H1 (cell line): ENCODE data around the gene ZNF550. TPM values are rescaled to one million over a fixed set of nuclear protein-coding genes. Genes with fewer than 3 reads are reported as not detected.

Experiments used
- CTCF ChIA-PET: fragments of 300-600 bp; sonication (Branson Sonifier 250); formaldehyde crosslinking; loops from one replicate; lab custom pipeline; 2021; ENCODE audit not compliant: partially characterized antibody; lab: Charles Lee
- POLR2A ChIA-PET: fragments of 300-600 bp; sonication (Branson Sonifier 250); formaldehyde crosslinking; loops from one replicate; lab custom pipeline; 2021; ENCODE audit warnings: inconsistent platforms; ENCODE audit not compliant: partially characterized antibody; lab: Charles Lee
- DNase-seq, 2 experiments: peaks; one replicate each; pipeline versions ENCODE4 v3.0.0 to v3.0.0-alpha.2; 2010 to 2022; ENCODE audit warnings: low spot score in 2 of 2, low read depth in 1 of 2, mixed read lengths in 1 of 2
- FAIRE-seq: peaks from 2 replicates; lab custom pipeline; 2011; peaks lifted over from hg19 to GRCh38; lab: Jason Lieb, UNC
- H2AFZ ChIP-seq: 2 replicates; pipeline ENCODE4 v1.8.1; 2012; ENCODE audit warnings: low read length, inconsistent platforms
- H2AK5ac ChIP-seq: 2 replicates; pipeline ENCODE4 v1.6.1; 2013; ENCODE audit warnings: low read depth, low read length
- H2BK120ac ChIP-seq: replicated peaks from 2 replicates; pipeline ENCODE3; 2013; ENCODE audit warnings: low read depth, low read length, inconsistent platforms
- H2BK12ac ChIP-seq: 2 replicates; pipeline ENCODE4 v1.6.1; 2013; ENCODE audit warnings: low read depth, low read length
- H2BK15ac ChIP-seq: 2 replicates; pipeline ENCODE4 v1.6.1; 2013; ENCODE audit warnings: low read length
- H2BK20ac ChIP-seq: 2 replicates; pipeline ENCODE4 v1.6.1; 2013; ENCODE audit warnings: low read length
- H2BK5ac ChIP-seq: 2 replicates; pipeline ENCODE4 v1.6.1; 2013; ENCODE audit warnings: low read depth, low read length
- H3K14ac ChIP-seq: 2 replicates; pipeline ENCODE4 v1.6.1; 2013; ENCODE audit warnings: inconsistent platforms; ENCODE audit not compliant: insufficient read length
- H3K18ac ChIP-seq: 2 replicates; pipeline ENCODE4 v1.6.1; 2013; ENCODE audit warnings: low read length; ENCODE audit errors: extremely low read depth
- H3K23ac ChIP-seq: 2 replicates; pipeline ENCODE4 v1.6.1; 2013; ENCODE audit warnings: inconsistent platforms; ENCODE audit not compliant: insufficient read length
- H3K23me2 ChIP-seq: 2 replicates; pipeline ENCODE4 v1.6.1; 2013; ENCODE audit warnings: low read depth, low read length
- H3K27ac ChIP-seq: 2 replicates; pipeline ENCODE4 v1.6.1; 2011; ENCODE audit warnings: low read depth, low read length, inconsistent platforms
- H3K27me3 ChIP-seq, 4 experiments: replicated peaks in 1 of 4; 1 replicate in 1 of 4; 2 replicates in 3 of 4; pipeline versions ENCODE4 v1.6.1 to v1.8.1; 2011 to 2013; ENCODE audit warnings: low read length in 3 of 4, mild to moderate bottlenecking in 3 of 4, inconsistent platforms in 2 of 4, mixed read lengths in 2 of 4, moderate library complexity in 1 of 4; ENCODE audit not compliant: control insufficient read depth in 3 of 4, insufficient read depth in 3 of 4; ENCODE audit errors: extremely low read depth in 1 of 4
- H3K36me3 ChIP-seq, 4 experiments: 2 replicates each; pipeline versions ENCODE4 v1.6.1 to v1.8.1; 2011 to 2013; ENCODE audit warnings: mild to moderate bottlenecking in 4 of 4, low read length in 3 of 4, moderate library complexity in 2 of 4, control low read depth in 1 of 4, inconsistent platforms in 1 of 4; ENCODE audit not compliant: insufficient read depth in 4 of 4, control insufficient read depth in 2 of 4
- H3K4ac ChIP-seq: replicated peaks from 2 replicates; pipeline ENCODE3; 2013; ENCODE audit warnings: low read length, low read depth, mixed read lengths, inconsistent platforms; ENCODE audit not compliant: insufficient read length
- H3K4me1 ChIP-seq, 4 experiments: replicated peaks in 1 of 4; 1 replicate in 1 of 4; 2 replicates in 3 of 4; pipeline versions ENCODE4 v1.6.1 to v1.8.1; 2011 to 2013; ENCODE audit warnings: low read length in 3 of 4, inconsistent platforms in 2 of 4, mixed read lengths in 1 of 4; ENCODE audit not compliant: insufficient read depth in 4 of 4, control insufficient read depth in 3 of 4
- H3K4me2 ChIP-seq, 2 experiments: 2 replicates each; pipeline versions ENCODE4 v1.6.1 to v1.8.1; 2011 to 2013; ENCODE audit warnings: low read depth in 2 of 2, low read length in 2 of 2, control low read depth in 1 of 2, inconsistent platforms in 1 of 2, mild to moderate bottlenecking in 1 of 2; ENCODE audit not compliant: insufficient read depth in 1 of 2
- H3K4me3 ChIP-seq, 4 experiments: fragments of 200-600, 300-600 bp in 1 of 4; sonication (generic), shearing (Covaris generic), sonication (Bioruptor Twin) in 1 of 4; 2 replicates each; pipeline versions ENCODE4 v1.5.1 to v1.8.1; 2011 to 2016; ENCODE audit warnings: low read length in 4 of 4, low read depth in 3 of 4, control low read depth in 2 of 4, inconsistent platforms in 2 of 4, mild to moderate bottlenecking in 2 of 4, mixed read lengths in 1 of 4, moderate library complexity in 1 of 4; ENCODE audit not compliant: insufficient read depth in 2 of 4; ENCODE audit errors: extremely low read depth in 1 of 4
- H3K56ac ChIP-seq: replicated peaks from 2 replicates; pipeline ENCODE3; 2013; ENCODE audit warnings: low read depth, mild to moderate bottlenecking, mixed read lengths, low read length, inconsistent platforms; ENCODE audit not compliant: insufficient read length
- H3K79me1 ChIP-seq: 2 replicates; pipeline ENCODE4 v1.6.1; 2013; ENCODE audit warnings: low read depth, low read length, control low read depth
- H3K79me2 ChIP-seq, 2 experiments: 2 replicates each; pipeline versions ENCODE4 v1.6.1 to v1.8.1; 2012 to 2013; ENCODE audit warnings: low read length in 2 of 2, mild to moderate bottlenecking in 2 of 2, inconsistent platforms in 1 of 2; ENCODE audit not compliant: insufficient read depth in 2 of 2, control insufficient read depth in 1 of 2
- H3K9ac ChIP-seq, 4 experiments: replicated peaks in 1 of 4; 1 replicate in 1 of 4; 2 replicates in 3 of 4; pipeline versions ENCODE4 v1.6.1 to v1.8.1; 2011 to 2013; ENCODE audit warnings: low read depth in 3 of 4, low read length in 3 of 4, control low read depth in 2 of 4, mild to moderate bottlenecking in 2 of 4, moderate library complexity in 2 of 4, inconsistent platforms in 1 of 4; ENCODE audit errors: extremely low read depth in 1 of 4
- H3K9me3 ChIP-seq, 2 experiments: 2 replicates each; pipeline versions ENCODE4 v1.6.1 to v1.8.1; 2012 to 2013; ENCODE audit warnings: mild to moderate bottlenecking in 2 of 2, moderate library complexity in 2 of 2, control low read depth in 1 of 2, inconsistent platforms in 1 of 2, low read depth in 1 of 2, low read length in 1 of 2, mixed read lengths in 1 of 2; ENCODE audit not compliant: insufficient read depth in 2 of 2
- H4K20me1 ChIP-seq, 2 experiments: replicated peaks in 1 of 2; 2 replicates each; pipeline versions ENCODE3 to v1.8.1; 2011 to 2013; ENCODE audit warnings: inconsistent platforms in 2 of 2, low read length in 2 of 2, mild to moderate bottlenecking in 1 of 2; ENCODE audit not compliant: insufficient read depth in 2 of 2, control insufficient read depth in 1 of 2
- H4K5ac ChIP-seq: 2 replicates; pipeline ENCODE4 v1.6.1; 2013; ENCODE audit warnings: low read length, low read depth, mixed read lengths, inconsistent platforms; ENCODE audit not compliant: insufficient read length
- H4K8ac ChIP-seq: 2 replicates; pipeline ENCODE4 v1.8.0; 2013; ENCODE audit warnings: mild to moderate bottlenecking, moderate library complexity, low read length, inconsistent platforms; ENCODE audit not compliant: insufficient read depth; ENCODE audit errors: extremely low read depth
- H4K91ac ChIP-seq: replicated peaks from 2 replicates; pipeline ENCODE3; 2013; ENCODE audit warnings: low read length, mixed read lengths, inconsistent platforms; ENCODE audit not compliant: insufficient read length
- BRCA1 ChIP-seq: IDR thresholded peaks from 2 replicates; pipeline ENCODE4 v1.6.1; 2012; ENCODE audit warnings: low read depth, low read length, improper control_type of control experiment
- CBX8 ChIP-seq: fragments of 300-800, 300-1000 bp; sonication (generic); IDR thresholded peaks from 2 replicates; pipeline ENCODE4 v1.7.1; 2016; ENCODE audit warnings: low read depth, low read length, borderline replicate concordance
- CEBPB ChIP-seq: IDR thresholded peaks from 2 replicates; pipeline ENCODE4 v1.6.1; 2012; ENCODE audit warnings: low read depth, low read length
- CTBP2 ChIP-seq: IDR thresholded peaks from 2 replicates; pipeline ENCODE4 v1.7.0; 2011; ENCODE audit warnings: borderline replicate concordance, mild to moderate bottlenecking, moderate library complexity, mixed read lengths, low read length; ENCODE audit not compliant: insufficient read depth, insufficient read length
- E2F6 ChIP-seq: IDR thresholded peaks from 2 replicates; pipeline ENCODE4 v1.6.1; 2012; ENCODE audit warnings: inconsistent platforms
- EGR1 ChIP-seq: IDR thresholded peaks from 2 replicates; pipeline ENCODE4 v1.6.1; 2011; ENCODE audit warnings: low read depth, low read length, borderline replicate concordance
- GTF2F1 ChIP-seq: IDR thresholded peaks from 2 replicates; pipeline ENCODE4 v1.6.1; 2012; ENCODE audit warnings: low read depth, low read length, improper control_type of control experiment, borderline replicate concordance
- HDAC6 ChIP-seq: IDR thresholded peaks from one replicate; pipeline ENCODE4 v1.7.1; 2012; ENCODE audit warnings: low read depth, mild to moderate bottlenecking, inconsistent platforms, low read length, moderate library complexity
- NRF1 ChIP-seq: IDR thresholded peaks from 2 replicates; pipeline ENCODE4 v1.6.1; 2011; ENCODE audit warnings: mild to moderate bottlenecking, low read depth, low read length, improper control_type of control experiment
- PHF8 ChIP-seq: fragments of 200-600 bp; sonication (generic); conservative IDR thresholded peaks from 2 replicates; pipeline ENCODE4 v1.7.1; 2012; ENCODE audit warnings: low read depth, mild to moderate bottlenecking, inconsistent platforms, low read length, moderate library complexity
- SIRT6 ChIP-seq: IDR thresholded peaks from one replicate; pipeline ENCODE4 v1.7.1; 2012; ENCODE audit warnings: low read length, inconsistent platforms
- SP1 ChIP-seq: IDR thresholded peaks from 2 replicates; pipeline ENCODE4 v1.6.1; 2011; ENCODE audit warnings: low read depth, low read length
- SP2 ChIP-seq: IDR thresholded peaks from 2 replicates; pipeline ENCODE4 v1.6.1; 2012; ENCODE audit warnings: mild to moderate bottlenecking, low read length, inconsistent platforms
- SUZ12 ChIP-seq: fragments of 200-600 bp; sonication (generic); IDR thresholded peaks from 2 replicates; pipeline ENCODE4 v1.6.1; 2012; ENCODE audit warnings: mild to moderate bottlenecking, inconsistent platforms, low read length, moderate library complexity, mixed read lengths
- WGBS, 2 experiments: shearing (Covaris generic) in 1 of 2; methylation state at CpG; one replicate each; pipeline versions ENCODE4 v1.1.6 to v1.1.7; 2013 to 2015; ENCODE audit warnings: low lambda C conversion rate in 2 of 2, mixed read lengths in 2 of 2, inconsistent platforms in 1 of 2, low coverage in 1 of 2, missing lambda C conversion rate in 1 of 2; ENCODE audit not compliant: insufficient replicate concordance in 2 of 2, insufficient coverage in 1 of 2, insufficient read length in 1 of 2; ENCODE audit errors: extremely low coverage in 1 of 2, missing lambda C conversion rate in 1 of 2; 5-methylcytosine and 5-hydroxymethylcytosine counted together
- polyA plus RNA-seq, 7 experiments: library from polyadenylated mRNA; depleted of rRNA in 3 of 7; stranded (reverse) in 5 of 7; unstranded in 2 of 7; fragments of >200 nt in 5 of 7; fragments of 200-250 nt in 2 of 7; gene quantifications; 1 replicate in 5 of 7; 2 replicates in 1 of 7; 4 replicates in 1 of 7; pipeline versions ENCODE4 v1.2.1 to v1.2.3, GENCODE V29; 2011 to 2013; ENCODE audit warnings: missing spikeins in 2 of 7, mixed read lengths in 2 of 7
- total RNA-seq: library from RNA; stranded (reverse); fragmentation: NEBNext Ultra II Directional; extraction: Animal tissue kit (Norgen Biotek cat#: 25700); gene quantifications from 2 replicates; pipeline ENCODE4 v1.2.1, GENCODE V29; 2021
- TF ChIP-seq, protein P1 (sequence below): IDR thresholded peaks from 2 replicates; pipeline ENCODE4 v1.6.1; 2012; ENCODE audit warnings: inconsistent platforms

ZNF550 gene
- total and polyA plus RNA-seq, 2 of the 8 experiments (the other 6 are each of a cell fraction or from before 2014, with no cell fraction given): 4.5 to 10.7 TPM

DNA sequence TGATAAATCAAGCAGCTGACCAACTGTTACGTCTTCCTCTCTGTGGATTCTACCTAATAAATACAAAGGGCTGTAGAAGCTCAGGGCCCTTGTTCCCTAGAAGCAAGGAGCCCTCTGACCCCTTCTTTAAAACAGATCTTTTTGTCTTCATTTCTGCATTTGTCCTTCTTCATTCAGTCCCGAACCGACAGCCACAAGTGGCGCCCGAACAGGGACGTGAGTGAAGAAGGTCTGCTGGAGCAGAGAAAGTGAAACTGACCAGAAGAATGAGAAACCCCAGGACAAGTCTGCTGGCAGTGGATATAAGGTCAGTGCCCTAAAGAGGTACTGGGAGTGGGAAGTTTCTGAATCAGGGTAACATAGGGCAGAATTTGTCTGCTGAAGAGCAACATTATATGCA lies 46.8 kb downstream of the ZNF550 start:
- Histone ChIP-seq H3K27me3 (no peaks in the 10 kb centered on the region), H3K36me3 (peaks cover 0 to 15% (median 4%) of the 10 kb centered on the region in 4 experiments; a peak in 4 of 8 replicates), H3K4me2 (no peak overlapping the region), H3K14ac (no peak overlapping the region), H3K27ac (no peak overlapping the region), H2AK5ac (no peak overlapping the region), H3K9me3 (peaks cover 15 to 22% of the 10 kb centered on the region in 2 experiments), H2BK120ac (no peak overlapping the region), H3K23ac (no peak overlapping the region), H4K5ac (no peak overlapping the region), H3K18ac (no peak overlapping the region), H2BK5ac (no peak overlapping the region), H4K91ac (no peak overlapping the region), H3K4me3 (no peak overlapping the region), H3K4ac (no peak overlapping the region), H4K8ac (no peak overlapping the region), H2BK15ac (no peak overlapping the region), H3K23me2 (no peaks in the 10 kb centered on the region), H3K9ac (no peak overlapping the region), H4K20me1 (no peaks in the 10 kb centered on the region), H3K79me1 (no peaks in the 10 kb centered on the region), H3K56ac (no peak overlapping the region), H3K4me1 (no peaks in the 10 kb centered on the region), H2BK20ac (no peak overlapping the region), H2BK12ac (no peak overlapping the region), H2AFZ (no peak overlapping the region), H3K79me2 (no peaks in the 10 kb centered on the region)
- no peak for DNase-seq
- FAIRE-seq: no peak
- ChIA-PET CTCF (no interaction called here), POLR2A (no interaction called here)
- 91% methylated on average over 6 of the region's 6 CpGs; no CpG with 5 or more reads in 1 of the 2 experiments for WGBS, 2 experiments
- no peak for TF ChIP-seq SP2
- no peak for TF ChIP-seq PHF8
- no peak for TF ChIP-seq BRCA1
- TF ChIP-seq SUZ12: no peak
- no peak for TF ChIP-seq GTF2F1
- TF ChIP-seq E2F6: no peak
- no peak for TF ChIP-seq CBX8
- TF ChIP-seq, protein P1, sequence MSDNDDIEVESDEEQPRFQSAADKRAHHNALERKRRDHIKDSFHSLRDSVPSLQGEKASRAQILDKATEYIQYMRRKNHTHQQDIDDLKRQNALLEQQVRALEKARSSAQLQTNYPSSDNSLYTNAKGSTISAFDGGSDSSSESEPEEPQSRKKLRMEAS: no peak
- TF ChIP-seq EGR1: no peak
- no peak for TF ChIP-seq NRF1
- no peak for TF ChIP-seq SP1
- no peak for TF ChIP-seq CEBPB
- TF ChIP-seq HDAC6: no peak
- no peak for TF ChIP-seq CTBP2
- no peak for TF ChIP-seq SIRT6
